ENCODE measurements around the gene ZNF813. TPM values are rescaled to one million over a fixed set of nuclear protein-coding genes. Genes with fewer than 3 reads are reported as not detected.

The ZNF813 gene
- total RNA-seq, 5 donors from 2014 or later (not counting 1 experiment from before 2014, with no cell fraction given): 4.4 to 7.6 (median 6.6) TPM

- peak in 1 of 35 experiments; percentile 3 for DNase-seq
- Histone ChIP-seq H3K9me3 (no peaks in the 10 kb centered on the region), H3K36me3 (ENCODE audit: control insufficient read depth in 2 of 2, extremely low read depth in 1 of 2, insufficient read depth in 1 of 2, low read length in 1 of 2) (no peaks in the 10 kb centered on the region), H3K4me1 (ENCODE audit: control insufficient read depth in 1 of 2, extremely low read depth in 1 of 2, insufficient read depth in 2 of 2, low read length in 2 of 2) (peaks cover 2 to 19% of the 10 kb centered on the region in 2 experiments), H3K4me3 (ENCODE audit: control insufficient read depth in 1 of 2, extremely low read depth in 1 of 2, low read length in 1 of 2) (peak overlapping the region; percentile 68 to 73), H3K27ac (ENCODE audit: low read length) (peak overlapping the region; percentile 79), H3K27me3 (replicated peaks in 1 of 2; ENCODE audit: control insufficient read depth in 2 of 2, extremely low read depth in 1 of 2, insufficient read depth in 2 of 2, low read length in 1 of 2) (no peaks in the 10 kb centered on the region)
- POLR2A ChIA-PET: interaction anchor here in 1 of 2 donors (0.7 kb wide), 1 partner anchor 104 kb away, joined by 3 read pairs; no protein-coding TSS in a partner anchor
- 33% methylated on average over 29 of the region's 33 CpGs for whole genome bisulfite sequencing (ENCODE audit: insufficient coverage)
- H3K36me3 Mint-ChIP-seq: peaks cover 31% of the 10 kb centered on the region
- peak overlapping the region; percentile 92 to 99 (median 98) for H3K4me3 Mint-ChIP-seq
- H3K9me3 Mint-ChIP-seq: peaks cover 12 to 33% (median 13%) of the 10 kb centered on the region in 3 donors
- peak overlapping the region; percentile 33 to 93 for H3K27ac Mint-ChIP-seq
- no peaks in the 10 kb centered on the region for H3K27me3 Mint-ChIP-seq
- CTCF ChIA-PET: interaction anchor here in 1 of 2 donors (1.0 kb wide), 1 partner anchor 326 kb away, joined by 4 read pairs; no protein-coding TSS in a partner anchor
- no peak for ATAC-seq (replicated peaks in 1 of 4)
- peaks cover 14 to 22% (median 20%) of the 10 kb centered on the region in 3 donors for H3K4me1 Mint-ChIP-seq
Measured at GRCh38 chr19:53521373-53522202, 54.1 kb downstream of the ZNF813 start.

GRCh38 chr19:53525922-53526321 is 58.4 kb downstream of the ZNF813 start:
- no peak overlapping the region for H3K27ac Mint-ChIP-seq
- Histone ChIP-seq H3K27me3 (replicated peaks in 1 of 2; ENCODE audit: control insufficient read depth in 2 of 2, extremely low read depth in 1 of 2, insufficient read depth in 2 of 2, low read length in 1 of 2) (no peaks in the 10 kb centered on the region), H3K4me1 (ENCODE audit: control insufficient read depth in 1 of 2, extremely low read depth in 1 of 2, insufficient read depth in 2 of 2, low read length in 2 of 2) (peaks cover 2 to 10% of the 10 kb centered on the region in 2 experiments), H3K9me3 (no peaks in the 10 kb centered on the region), H3K4me3 (ENCODE audit: control insufficient read depth in 1 of 2, extremely low read depth in 1 of 2, low read length in 1 of 2) (no peak overlapping the region), H3K36me3 (ENCODE audit: control insufficient read depth in 2 of 2, extremely low read depth in 1 of 2, insufficient read depth in 1 of 2, low read length in 1 of 2) (no peaks in the 10 kb centered on the region), H3K27ac (ENCODE audit: low read length) (no peak overlapping the region)
- CTCF ChIA-PET: no interaction called here
- DNase-seq: no peak
- ATAC-seq (replicated peaks in 1 of 4): no peak
- peaks cover 58% of the 10 kb centered on the region for H3K36me3 Mint-ChIP-seq
- H3K27me3 Mint-ChIP-seq: no peaks in the 10 kb centered on the region
- POLR2A ChIA-PET: no interaction called here
- H3K9me3 Mint-ChIP-seq: peaks cover 5 to 15% (median 6%) of the 10 kb centered on the region in 3 donors
- H3K4me1 Mint-ChIP-seq: peaks cover 10 to 16% (median 14%) of the 10 kb centered on the region in 3 donors
- 100% methylated on average over 2 of the region's 2 CpGs for WGBS (ENCODE audit: insufficient coverage)
- no peak overlapping the region for H3K4me3 Mint-ChIP-seq

- CTCF ChIA-PET: no interaction called here
- no peaks in the 10 kb centered on the region for H3K9me3 ChIP-seq
- no peaks in the 10 kb centered on the region for H3K4me1 Mint-ChIP-seq
- no peak overlapping the region for H3K27ac Mint-ChIP-seq
- 98% methylated on average over 6 of the region's 8 CpGs for WGBS (ENCODE audit: insufficient coverage)
- peaks cover 59% of the 10 kb centered on the region for H3K36me3 Mint-ChIP-seq
- H3K4me1 ChIP-seq (ENCODE audit: control insufficient read depth in 1 of 2, extremely low read depth in 1 of 2, insufficient read depth in 2 of 2, low read length in 2 of 2): no peaks in the 10 kb centered on the region
- no peak for DNase-seq
- H3K27me3 ChIP-seq (replicated peaks in 1 of 2; ENCODE audit: control insufficient read depth in 2 of 2, extremely low read depth in 1 of 2, insufficient read depth in 2 of 2, low read length in 1 of 2): no peaks in the 10 kb centered on the region
- H3K27me3 Mint-ChIP-seq: no peaks in the 10 kb centered on the region
- no peaks in the 10 kb centered on the region for H3K36me3 ChIP-seq (ENCODE audit: control insufficient read depth in 2 of 2, extremely low read depth in 1 of 2, insufficient read depth in 1 of 2, low read length in 1 of 2)
- no peak for ATAC-seq (replicated peaks in 1 of 4)
- H3K4me3 ChIP-seq (ENCODE audit: control insufficient read depth in 1 of 2, extremely low read depth in 1 of 2, low read length in 1 of 2): no peak overlapping the region
- H3K27ac ChIP-seq (ENCODE audit: low read length): no peak overlapping the region
- POLR2A ChIA-PET: no interaction called here
- peaks cover 5 to 21% (median 10%) of the 10 kb centered on the region in 3 donors for H3K9me3 Mint-ChIP-seq
- H3K4me3 Mint-ChIP-seq: no peak overlapping the region
Measured at GRCh38 chr19:53530622-53531021, 63.1 kb downstream of the ZNF813 start.

GRCh38 chr19:53531457-53531856 is 63.9 kb downstream of the ZNF813 start:
- CTCF ChIA-PET: no interaction called here
- Histone ChIP-seq H3K4me3 (ENCODE audit: control insufficient read depth in 1 of 2, extremely low read depth in 1 of 2, low read length in 1 of 2) (no peak overlapping the region), H3K4me1 (ENCODE audit: control insufficient read depth in 1 of 2, extremely low read depth in 1 of 2, insufficient read depth in 2 of 2, low read length in 2 of 2) (no peaks in the 10 kb centered on the region), H3K36me3 (ENCODE audit: control insufficient read depth in 2 of 2, extremely low read depth in 1 of 2, insufficient read depth in 1 of 2, low read length in 1 of 2) (no peaks in the 10 kb centered on the region), H3K27ac (ENCODE audit: low read length) (no peak overlapping the region), H3K9me3 (no peaks in the 10 kb centered on the region), H3K27me3 (replicated peaks in 1 of 2; ENCODE audit: control insufficient read depth in 2 of 2, extremely low read depth in 1 of 2, insufficient read depth in 2 of 2, low read length in 1 of 2) (no peaks in the 10 kb centered on the region)
- POLR2A ChIA-PET: no interaction called here
- WGBS (ENCODE audit: insufficient coverage): no CpG with 5 or more reads among the region's 4 CpGs
- Mint-ChIP-seq H3K27ac (no peak overlapping the region), H3K4me3 (no peak overlapping the region), H3K27me3 (no peaks in the 10 kb centered on the region), H3K4me1 (peaks cover 0 to 4% (median 2%) of the 10 kb centered on the region in 3 donors), H3K36me3 (peaks cover 55% of the 10 kb centered on the region), H3K9me3 (peaks cover 0 to 14% (median 7%) of the 10 kb centered on the region in 3 donors)
- no peak for ATAC-seq (replicated peaks in 1 of 4)
- no peak for DNase-seq

- H3K27me3 ChIP-seq (replicated peaks in 1 of 2; ENCODE audit: control insufficient read depth in 2 of 2, extremely low read depth in 1 of 2, insufficient read depth in 2 of 2, low read length in 1 of 2): no peaks in the 10 kb centered on the region
- DNase-seq (no peak), ATAC-seq (replicated peaks in 1 of 4) (no peak)
- Mint-ChIP-seq H3K9me3 (peaks cover 0 to 14% (median 7%) of the 10 kb centered on the region in 3 donors), H3K4me3 (no peak overlapping the region), H3K27ac (no peak overlapping the region), H3K36me3 (peaks cover 53% of the 10 kb centered on the region), H3K4me1 (peaks cover 0 to 6% (median 5%) of the 10 kb centered on the region in 3 donors), H3K27me3 (no peaks in the 10 kb centered on the region)
- peaks cover 0 to 7% of the 10 kb centered on the region in 2 experiments for H3K4me1 ChIP-seq (ENCODE audit: control insufficient read depth in 1 of 2, extremely low read depth in 1 of 2, insufficient read depth in 2 of 2, low read length in 2 of 2)
- no CpG with 5 or more reads among the region's 1 CpG for WGBS (ENCODE audit: insufficient coverage)
- H3K4me3 ChIP-seq (ENCODE audit: control insufficient read depth in 1 of 2, extremely low read depth in 1 of 2, low read length in 1 of 2): no peak overlapping the region
- no peaks in the 10 kb centered on the region for H3K36me3 ChIP-seq (ENCODE audit: control insufficient read depth in 2 of 2, extremely low read depth in 1 of 2, insufficient read depth in 1 of 2, low read length in 1 of 2)
- ChIA-PET POLR2A (no interaction called here), CTCF (no interaction called here)
- no peaks in the 10 kb centered on the region for H3K9me3 ChIP-seq
- H3K27ac ChIP-seq (ENCODE audit: low read length): no peak overlapping the region
Measured at GRCh38 chr19:53532362-53532761, 64.8 kb downstream of the ZNF813 start.

- H3K27me3 Mint-ChIP-seq: no peaks in the 10 kb centered on the region
- peaks cover 51% of the 10 kb centered on the region for H3K36me3 Mint-ChIP-seq
- Histone ChIP-seq H3K4me1 (ENCODE audit: control insufficient read depth in 1 of 2, extremely low read depth in 1 of 2, insufficient read depth in 2 of 2, low read length in 2 of 2) (peaks cover 0 to 21% of the 10 kb centered on the region in 2 experiments), H3K27me3 (replicated peaks in 1 of 2; ENCODE audit: control insufficient read depth in 2 of 2, extremely low read depth in 1 of 2, insufficient read depth in 2 of 2, low read length in 1 of 2) (no peaks in the 10 kb centered on the region), H3K27ac (ENCODE audit: low read length) (no peak overlapping the region), H3K36me3 (ENCODE audit: control insufficient read depth in 2 of 2, extremely low read depth in 1 of 2, insufficient read depth in 1 of 2, low read length in 1 of 2) (peaks cover 0 to 11% of the 10 kb centered on the region in 2 donors), H3K4me3 (ENCODE audit: control insufficient read depth in 1 of 2, extremely low read depth in 1 of 2, low read length in 1 of 2) (no peak overlapping the region), H3K9me3 (no peaks in the 10 kb centered on the region)
- peak overlapping the region in 1 of 2 donors; percentile 8 for H3K27ac Mint-ChIP-seq
- H3K4me3 Mint-ChIP-seq: peak overlapping the region; percentile 21 to 95 (median 37)
- ATAC-seq (replicated peaks in 1 of 4) (no peak), DNase-seq (no peak)
- ChIA-PET CTCF (no interaction called here), POLR2A (interaction anchor here (0.5 to 1.2 kb wide), 2 partner anchors 18 to 19 kb away, joined by 3 to 4 read pairs; no protein-coding TSS in a partner anchor)
- peaks cover 0 to 11% (median 4%) of the 10 kb centered on the region in 3 donors for H3K9me3 Mint-ChIP-seq
- H3K4me1 Mint-ChIP-seq: peaks cover 22 to 34% (median 25%) of the 10 kb centered on the region in 3 donors
Measured at GRCh38 chr19:53536225-53536548, 68.7 kb downstream of the ZNF813 start.

Data from T-cell (primary cell).